Endometrial microvascular endothelial cells (primary cell): ENCODE data around the gene MAML1. TPM values are rescaled to one million over a fixed set of nuclear protein-coding genes. Genes with fewer than 3 reads are reported as not detected.

Experiments
- in situ Hi-C: cut with HindIII; loops from 2 replicates; pipeline ENCODE4 v1.10.0; 2017; ENCODE audit warnings: low sequenced_read_pairs, low pct_unique_long_range_greater_than_20kb; ENCODE audit errors: inconsistent ontology term
- total RNA-seq: library from RNA; depleted of rRNA; stranded (reverse); fragments of >200 nt; gene quantifications from one replicate; pipeline ENCODE4 v1.2.3, GENCODE V29; 2015; ENCODE audit errors: inconsistent ontology term

MAML1 gene
- total RNA-seq, 1 donor from 2014 or later, result 13.6 TPM

GRCh38 chr5:179817470-179817840 is 84.8 kb downstream of the MAML1 start:
- in situ Hi-C loops, result no loop called here

- in situ Hi-C loops, result no loop called here
Observed at GRCh38 chr5:179817890-179818745, 85.5 kb downstream of the MAML1 start.

- in situ Hi-C loops, result no loop called here
Observed at GRCh38 chr5:179818746-179819295, 86.2 kb downstream of the MAML1 start.

- in situ Hi-C loops, result no loop called here
Observed at GRCh38 chr5:179819296-179820126, 86.9 kb downstream of the MAML1 start.

- in situ Hi-C loops, result no loop called here
Observed at GRCh38 chr5:179820127-179820482, 87.5 kb downstream of the MAML1 start.

- in situ Hi-C loops, result no loop called here
Observed at GRCh38 chr5:179820483-179821297, 88.1 kb downstream of the MAML1 start, which contains the start of gene SQSTM1. SQSTM1 (plus strand) TSS chr5:179820905; CDS start chr5:179820937, 32 bp downstream.

- in situ Hi-C loops, result no loop called here
Observed at GRCh38 chr5:179821298-179822058, 88.9 kb downstream of the MAML1 start.

GRCh38 chr5:179822059-179822432 is 89.4 kb downstream of the MAML1 start:
- in situ Hi-C loops, result no loop called here

GRCh38 chr5:179822444-179822990 is 89.9 kb downstream of the MAML1 start:
- in situ Hi-C loops, result no loop called here

GRCh38 chr5:179823937-179824744 is 91.5 kb downstream of the MAML1 start:
- in situ Hi-C loops, result no loop called here

- in situ Hi-C loops, result no loop called here
Observed at GRCh38 chr5:179824745-179825112, 92.1 kb downstream of the MAML1 start.

GRCh38 chr5:179825655-179826182 is 93.1 kb downstream of the MAML1 start:
- in situ Hi-C loops, result no loop called here

Other genes starting within 250 kb of the MAML1 start
- gene RUFY1, start 182.3 kb upstream of the MAML1 start, total RNA-seq, result 23.7 TPM
- gene HNRNPH1, start 109.2 kb upstream of the MAML1 start, total RNA-seq, result 445 TPM
- gene CBY3, start 51.8 kb upstream of the MAML1 start, total RNA-seq, result not detected
- gene CANX, start 33.9 kb upstream of the MAML1 start, total RNA-seq, result 504 TPM
- not detected for gene LTC4S, start 61.2 kb downstream of the MAML1 start, total RNA-seq
- gene MGAT4B, start 74.0 kb downstream of the MAML1 start, total RNA-seq, result 195 TPM
- gene SQSTM1, start 88.1 kb downstream of the MAML1 start, total RNA-seq, result 591 TPM
- 31.4 TPM for gene MRNIP, start 126.0 kb downstream of the MAML1 start, total RNA-seq
- gene TBC1D9B, start 175.1 kb downstream of the MAML1 start, total RNA-seq, result 73.8 TPM